Thymus (tissue), 11 donors: ENCODE measurements around the gene WTAP. TPM values are rescaled to one million over a fixed set of nuclear protein-coding genes. Genes with fewer than 3 reads are reported as not detected.
"Not testable (repeated sequence)": the region's sequence is repeated elsewhere in the genome, so short reads cannot be mapped to it uniquely, and the experiment has no call there.

Experiments
- DNase-seq, 9 donors: peaks; one replicate each; pipeline ENCODE4 v3.0.0-alpha.2; 2013; ENCODE audit warnings: low spot score in 9 of 9, low read depth in 6 of 9, missing footprints in 1 of 9
- H3K27ac ChIP-seq, 2 donors: one replicate each; pipeline ENCODE4 v1.5.1; 2013; ENCODE audit warnings: control low read depth in 1 of 2, low read depth in 1 of 2, low read length in 1 of 2, mild to moderate bottlenecking in 1 of 2, moderate library complexity in 1 of 2
- H3K27me3 ChIP-seq, 2 donors: one replicate each; pipeline ENCODE4 v1.5.1; 2013; ENCODE audit warnings: low read length in 1 of 2; ENCODE audit not compliant: control insufficient read depth in 2 of 2, insufficient read depth in 1 of 2
- H3K36me3 ChIP-seq, 2 donors: one replicate each; pipeline ENCODE4 v1.5.1; 2013; ENCODE audit warnings: low read length in 1 of 2, mild to moderate bottlenecking in 1 of 2, moderate library complexity in 1 of 2; ENCODE audit not compliant: control insufficient read depth in 2 of 2, insufficient read depth in 2 of 2
- H3K4me1 ChIP-seq, 2 donors: one replicate each; pipeline ENCODE4 v1.5.1; 2013; ENCODE audit warnings: low read length in 2 of 2; ENCODE audit not compliant: control insufficient read depth in 2 of 2, insufficient read depth in 2 of 2
- H3K4me3 ChIP-seq, 2 donors: one replicate each; pipeline ENCODE4 v1.5.1; 2013; ENCODE audit warnings: low read length in 2 of 2, control low read depth in 1 of 2, mild to moderate bottlenecking in 1 of 2
- H3K9me3 ChIP-seq, 2 donors: one replicate each; pipeline ENCODE4 v1.5.1; 2013; ENCODE audit warnings: low read length in 1 of 2, mild to moderate bottlenecking in 1 of 2; ENCODE audit not compliant: control insufficient read depth in 2 of 2, insufficient read depth in 1 of 2
- WGBS: extraction: QIAGEN DNeasy Blood & Tissue Kit; methylation state at CpG from one replicate; pipeline ENCODE4 v1.1.7; 2013; 5-methylcytosine and 5-hydroxymethylcytosine counted together
- polyA plus RNA-seq: library from polyadenylated mRNA; stranded (reverse); fragments of 200-250 nt; gene quantifications from one replicate; pipeline ENCODE4 v1.2.3, GENCODE V29; 2013
- total RNA-seq: library from RNA; stranded (reverse); fragments of 120-200 nt; gene quantifications from one replicate; pipeline ENCODE4 v1.2.4, GENCODE V29; 2013
- donor health status: healthy.

Gene WTAP
- total and polyA plus RNA-seq, 2 donors: 119 to 141 TPM

- peaks cover 29 to 79% of the 10 kb centered on the region in 2 donors for H3K36me3 ChIP-seq
- H3K4me3 ChIP-seq: no peak overlapping the region
- DNase-seq: no peak
- H3K4me1 ChIP-seq: no peaks in the 10 kb centered on the region
- WGBS: 95% methylated on average over 1 of the region's 1 CpG
- no peaks in the 10 kb centered on the region for H3K9me3 ChIP-seq
- H3K27me3 ChIP-seq: no peaks in the 10 kb centered on the region
- H3K27ac ChIP-seq: no peak overlapping the region
Measured at GRCh38 chr6:159778131-159778530, 50.8 kb downstream of the WTAP start.

- H3K9me3 ChIP-seq: no peaks in the 10 kb centered on the region
- no peaks in the 10 kb centered on the region for H3K4me1 ChIP-seq
- WGBS: 95% methylated on average over 3 of the region's 3 CpGs
- peaks cover 33 to 81% of the 10 kb centered on the region in 2 donors for H3K36me3 ChIP-seq
- no peak overlapping the region for H3K27ac ChIP-seq
- H3K4me3 ChIP-seq: no peak overlapping the region
- DNase-seq: no peak
- no peaks in the 10 kb centered on the region for H3K27me3 ChIP-seq
Measured at GRCh38 chr6:159778542-159779103, 51.3 kb downstream of the WTAP start.

- WGBS: 59% methylated on average over 15 of the region's 15 CpGs
Measured at GRCh38 chr6:159788276-159788675, 61.0 kb downstream of the WTAP start.

DNA sequence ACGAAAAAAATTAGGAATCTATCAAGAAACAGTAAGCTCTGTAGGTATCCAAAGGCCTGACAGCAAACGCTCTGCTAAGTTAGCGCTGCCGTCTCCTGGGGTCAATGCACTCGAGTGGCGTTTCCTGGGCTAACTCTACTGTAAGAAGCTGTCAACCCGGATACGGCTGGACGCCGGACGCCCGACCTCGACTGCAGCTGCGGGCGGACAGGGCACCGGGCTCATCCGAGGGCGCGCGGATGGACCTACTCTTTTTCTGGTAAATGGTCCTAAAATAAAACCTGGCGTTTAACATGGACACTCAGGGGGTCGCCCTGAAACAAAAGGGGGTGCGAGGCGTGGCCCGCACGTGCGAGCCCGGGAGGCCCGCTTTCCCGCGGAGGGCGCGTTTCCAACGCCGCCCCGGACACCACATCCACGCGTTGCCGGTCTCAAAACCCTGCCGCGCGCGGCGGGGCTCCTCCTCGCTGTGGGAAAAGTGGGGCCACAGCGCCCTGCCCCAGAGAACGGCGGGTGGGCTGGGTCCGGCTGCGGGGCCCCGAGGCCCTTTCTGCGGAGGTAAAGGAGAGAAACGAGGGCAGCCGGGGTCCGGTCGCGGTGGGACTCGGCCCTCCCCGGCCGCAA lies 61.6 kb downstream of the WTAP start:
- Histone ChIP-seq H3K9me3 (peaks cover 0 to 5% of the 10 kb centered on the region in 2 donors), H3K4me1 (peaks cover 14 to 23% of the 10 kb centered on the region in 2 donors), H3K36me3 (peaks cover 12 to 51% of the 10 kb centered on the region in 2 donors), H3K27ac (peak overlapping the region; percentile 84 to 100), H3K4me3 (peak overlapping the region; percentile 53 to 87), H3K27me3 (no peaks in the 10 kb centered on the region)
- under 1% methylated on average over 60 of the region's 60 CpGs for WGBS
- peak in 5 of 9 donors; percentile 28 to 56 (median 33) for DNase-seq

More at GRCh38 chr6:159788276-159788675, 61.0 kb downstream of the WTAP start:
- Histone ChIP-seq H3K27me3 (no peaks in the 10 kb centered on the region), H3K36me3 (peaks cover 18 to 55% of the 10 kb centered on the region in 2 donors), H3K4me3 (peak overlapping the region; percentile 53 to 87), H3K27ac (peak overlapping the region in 1 of 2 donors; percentile 100), H3K4me1 (peaks cover 14 to 23% of the 10 kb centered on the region in 2 donors), H3K9me3 (peaks cover 0 to 5% of the 10 kb centered on the region in 2 donors)
- DNase-seq: peak in 3 of 9 donors; percentile 12 to 33 (median 13)

GRCh38 chr6:159789377-159790148 lies 62.3 kb downstream of the WTAP start, which contains the start of gene TCP1:
TCP1 (minus strand) TSS chr6:159789602; CDS start chr6:159789468, 134 bp downstream.
- H3K27me3 ChIP-seq: no peaks in the 10 kb centered on the region
- H3K4me3 ChIP-seq: peak within 1 kb of the TSS; percentile 53 to 87
- DNase-seq: peak; percentile 99 to 100 (median 100)
- H3K36me3 ChIP-seq: peaks cover 9 to 48% of the 10 kb centered on the region in 2 donors
- H3K27ac ChIP-seq: peak within 1 kb of the TSS; percentile 97 to 100
- peaks cover 0 to 5% of the 10 kb centered on the region in 2 donors for H3K9me3 ChIP-seq
- WGBS: under 1% methylated on average over 64 of the region's 64 CpGs
- H3K4me1 ChIP-seq: peaks cover 14 to 23% of the 10 kb centered on the region in 2 donors

- peak within 1 kb of the TSS; percentile 97 to 100 for H3K27ac ChIP-seq
- H3K9me3 ChIP-seq: peaks cover 0 to 5% of the 10 kb centered on the region in 2 donors
- H3K4me1 ChIP-seq: peaks cover 14 to 23% of the 10 kb centered on the region in 2 donors
- peak; percentile 76 to 97 (median 93) for DNase-seq
- peaks cover 3 to 45% of the 10 kb centered on the region in 2 donors for H3K36me3 ChIP-seq
- WGBS: under 1% methylated on average over 56 of the region's 56 CpGs
- H3K27me3 ChIP-seq: no peaks in the 10 kb centered on the region
- H3K4me3 ChIP-seq: peak within 1 kb of the TSS; percentile 53 to 87
Measured at GRCh38 chr6:159790149-159790955, 63.0 kb downstream of the WTAP start, which contains the start of gene MRPL18. MRPL18 (plus strand) TSS chr6:159790467; CDS start chr6:159790588, 121 bp downstream.

DNA sequence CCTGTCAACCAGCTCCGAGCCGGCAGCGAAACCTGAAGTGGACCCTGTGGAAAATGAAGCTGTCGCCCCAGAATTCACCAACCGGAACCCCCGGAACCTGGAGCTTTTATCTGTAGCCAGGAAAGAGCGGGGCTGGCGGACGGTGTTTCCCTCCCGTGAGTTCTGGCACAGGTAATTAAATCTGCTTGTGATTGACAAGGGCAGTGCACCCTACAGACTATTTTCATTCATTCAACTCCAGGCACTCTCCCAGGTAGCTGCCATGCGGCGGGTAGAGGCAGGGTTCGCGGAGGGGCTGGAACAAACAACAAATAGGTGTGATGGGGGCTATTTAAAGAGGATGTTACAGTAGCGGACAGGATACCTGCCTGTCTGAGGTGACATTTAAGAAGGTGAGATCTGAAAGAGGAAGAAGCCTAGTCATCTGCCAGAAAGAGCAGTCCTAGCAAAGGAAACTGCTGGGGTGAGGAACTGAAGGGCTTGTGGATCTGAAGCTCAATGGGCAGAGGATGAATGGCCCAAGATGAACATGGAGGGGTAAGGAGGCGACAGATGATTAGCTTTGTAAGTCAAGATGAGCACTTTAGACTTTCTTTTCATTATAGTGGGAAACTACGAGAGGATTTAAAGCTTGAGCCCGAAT lies 63.8 kb downstream of the WTAP start:
- no peaks in the 10 kb centered on the region for H3K27me3 ChIP-seq
- DNase-seq: peak in 4 of 9 donors; percentile 7 to 27 (median 15)
- peaks cover 8 to 44% of the 10 kb centered on the region in 2 donors for H3K36me3 ChIP-seq
- H3K4me3 ChIP-seq: peak overlapping the region; percentile 53 to 87
- peaks cover 14 to 23% of the 10 kb centered on the region in 2 donors for H3K4me1 ChIP-seq
- peak overlapping the region; percentile 97 to 100 for H3K27ac ChIP-seq
- H3K9me3 ChIP-seq: peaks cover 0 to 5% of the 10 kb centered on the region in 2 donors
- 25% methylated on average over 18 of the region's 18 CpGs for WGBS

GRCh38 chr6:159794976-159795375 lies 67.7 kb downstream of the WTAP start:
- H3K9me3 ChIP-seq, DNase-seq, H3K27me3 ChIP-seq, H3K4me3 ChIP-seq, H3K27ac ChIP-seq: not testable (repeated sequence)
- WGBS: 93% methylated on average over 8 of the region's 8 CpGs
- Histone ChIP-seq H3K36me3 (peaks cover 36 to 61% of the 10 kb centered on the region in 2 donors), H3K4me1 (peaks cover 8 to 14% of the 10 kb centered on the region in 2 donors)
